IMR-90 (cell line): ENCODE results near the gene LPCAT4.
"Not testable (repeated sequence)": the region's sequence is repeated elsewhere in the genome, so short reads cannot be mapped to it uniquely, and the experiment has no call there.

ENCODE experiments used
- BHLHE40 ChIP-seq: fragments of 150-350 bp; IDR thresholded peaks from 2 replicates; pipeline ENCODE4 v1.6.1; 2016; ENCODE audit warnings: mild to moderate bottlenecking, low read depth, low read length
- FOS ChIP-seq: fragments of 150-350 bp; IDR thresholded peaks from 2 replicates; pipeline ENCODE4 v1.6.1; 2016; ENCODE audit warnings: low read depth, low read length
- MAZ ChIP-seq: IDR thresholded peaks from 2 replicates; pipeline ENCODE4 v1.6.1; 2012; ENCODE audit warnings: low read depth, mild to moderate bottlenecking, low read length, improper control_type of control experiment, moderate library complexity, borderline replicate concordance
- MXI1 ChIP-seq: IDR thresholded peaks from 2 replicates; pipeline ENCODE4 v1.6.1; 2012; ENCODE audit warnings: low read depth, mild to moderate bottlenecking, low read length, moderate library complexity, borderline replicate concordance
- POLR2A ChIP-seq: IDR thresholded peaks from 2 replicates; pipeline ENCODE4 v1.6.1; 2012; ENCODE audit warnings: mild to moderate bottlenecking, low read depth, low read length
- RAD21 ChIP-seq: IDR thresholded peaks from 2 replicates; pipeline ENCODE4 v1.6.1; 2012; ENCODE audit warnings: low read length, improper control_type of control experiment
- SMC3 ChIP-seq: fragments of 150-350 bp; IDR thresholded peaks from 2 replicates; pipeline ENCODE4 v1.6.1; 2016; ENCODE audit warnings: low read depth, mild to moderate bottlenecking, antibody characterized with exemption, low read length, moderate library complexity
- USF2 ChIP-seq: fragments of 150-350 bp; IDR thresholded peaks from 2 replicates; pipeline ENCODE4 v1.6.1; 2017; ENCODE audit warnings: mild to moderate bottlenecking, antibody characterized with exemption, low read length, low read depth
- TF ChIP-seq, protein P1 (sequence below): conservative IDR thresholded peaks from 2 replicates; pipeline ENCODE4 v1.5.1; 2012; ENCODE audit warnings: mild to moderate bottlenecking, low read depth, low read length, improper control_type of control experiment

- TF ChIP-seq MXI1, POLR2A, MAZ, FOS, USF2, RAD21, BHLHE40, SMC3: not testable (repeated sequence)
- TF ChIP-seq, protein P1, sequence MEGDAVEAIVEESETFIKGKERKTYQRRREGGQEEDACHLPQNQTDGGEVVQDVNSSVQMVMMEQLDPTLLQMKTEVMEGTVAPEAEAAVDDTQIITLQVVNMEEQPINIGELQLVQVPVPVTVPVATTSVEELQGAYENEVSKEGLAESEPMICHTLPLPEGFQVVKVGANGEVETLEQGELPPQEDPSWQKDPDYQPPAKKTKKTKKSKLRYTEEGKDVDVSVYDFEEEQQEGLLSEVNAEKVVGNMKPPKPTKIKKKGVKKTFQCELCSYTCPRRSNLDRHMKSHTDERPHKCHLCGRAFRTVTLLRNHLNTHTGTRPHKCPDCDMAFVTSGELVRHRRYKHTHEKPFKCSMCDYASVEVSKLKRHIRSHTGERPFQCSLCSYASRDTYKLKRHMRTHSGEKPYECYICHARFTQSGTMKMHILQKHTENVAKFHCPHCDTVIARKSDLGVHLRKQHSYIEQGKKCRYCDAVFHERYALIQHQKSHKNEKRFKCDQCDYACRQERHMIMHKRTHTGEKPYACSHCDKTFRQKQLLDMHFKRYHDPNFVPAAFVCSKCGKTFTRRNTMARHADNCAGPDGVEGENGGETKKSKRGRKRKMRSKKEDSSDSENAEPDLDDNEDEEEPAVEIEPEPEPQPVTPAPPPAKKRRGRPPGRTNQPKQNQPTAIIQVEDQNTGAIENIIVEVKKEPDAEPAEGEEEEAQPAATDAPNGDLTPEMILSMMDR = not testable (repeated sequence)
These were observed 14.0 kb downstream of the LPCAT4 start for GRCh38 chr15:34352996-34353395.
